ENCODE results near the gene HMCES.

HMCES gene

DNA sequence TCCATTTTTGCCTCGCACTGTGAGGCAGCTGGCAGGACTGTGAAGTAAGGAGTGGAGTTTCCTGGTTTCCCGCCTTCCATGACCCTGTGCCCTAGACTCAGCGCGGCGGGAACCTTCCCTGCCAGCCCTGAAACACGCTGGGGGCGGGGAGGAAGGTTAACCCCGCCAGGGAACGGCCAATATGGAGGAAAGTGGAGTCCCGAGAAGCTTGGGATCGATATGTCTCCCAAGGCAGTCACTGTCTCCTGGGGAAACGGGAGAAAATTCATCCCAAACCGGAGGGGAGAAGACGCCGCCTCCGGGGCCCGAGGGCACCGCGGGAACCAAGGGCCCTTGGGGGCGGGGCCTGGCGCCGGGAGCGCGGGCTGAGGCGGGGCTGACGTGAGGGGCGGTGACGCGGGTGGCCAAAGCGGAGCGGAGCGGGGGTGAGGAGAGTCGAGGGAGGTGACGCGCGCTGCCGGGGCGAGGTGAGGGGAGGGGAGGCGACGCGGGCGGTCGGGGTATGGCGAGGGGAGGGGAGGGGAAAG lies at the start of gene HMCES:
Gene HMCES, plus strand, starts transcription at position 432 of the 527 bp plus-strand sequence. CDS start 863 bp downstream, outside the sequence.
- peak; percentile 89 for DNase-seq

- peak; percentile 73 to 74 for DNase-seq
These were observed 49.6 kb upstream of the HMCES start for GRCh38 chr3:129228891-129229585.

- DNase-seq, result peak; percentile 74 to 75
These were observed 48.2 kb upstream of the HMCES start for GRCh38 chr3:129230311-129231019.

GRCh38 chr3:129231331-129232119 lies 47.1 kb upstream of the HMCES start:
- DNase-seq, result no peak

DNA sequence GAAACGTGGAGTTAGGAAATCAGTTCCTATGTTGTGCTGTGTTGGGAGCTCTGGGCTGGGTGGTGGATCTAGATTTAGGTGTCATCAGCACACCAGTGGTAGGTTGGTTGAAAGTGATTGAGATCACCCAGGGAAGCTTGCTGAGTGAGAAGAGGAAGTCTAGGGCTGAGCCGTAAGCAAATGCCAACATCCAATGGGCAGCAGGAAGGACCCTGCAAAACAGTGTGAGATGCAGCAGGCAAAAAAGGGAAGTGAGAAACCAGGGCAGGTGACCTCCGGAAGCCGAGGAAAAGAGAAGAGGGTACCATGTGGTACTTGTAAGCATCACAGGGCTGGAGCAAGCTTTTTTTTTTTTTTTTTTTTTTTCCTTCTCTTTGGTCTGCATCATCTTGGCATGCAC lies 45.1 kb upstream of the HMCES start:
- DNase-seq, result peak; percentile 97

- no peak for DNase-seq
These were observed 44.2 kb upstream of the HMCES start for GRCh38 chr3:129234441-129234840.

DNA sequence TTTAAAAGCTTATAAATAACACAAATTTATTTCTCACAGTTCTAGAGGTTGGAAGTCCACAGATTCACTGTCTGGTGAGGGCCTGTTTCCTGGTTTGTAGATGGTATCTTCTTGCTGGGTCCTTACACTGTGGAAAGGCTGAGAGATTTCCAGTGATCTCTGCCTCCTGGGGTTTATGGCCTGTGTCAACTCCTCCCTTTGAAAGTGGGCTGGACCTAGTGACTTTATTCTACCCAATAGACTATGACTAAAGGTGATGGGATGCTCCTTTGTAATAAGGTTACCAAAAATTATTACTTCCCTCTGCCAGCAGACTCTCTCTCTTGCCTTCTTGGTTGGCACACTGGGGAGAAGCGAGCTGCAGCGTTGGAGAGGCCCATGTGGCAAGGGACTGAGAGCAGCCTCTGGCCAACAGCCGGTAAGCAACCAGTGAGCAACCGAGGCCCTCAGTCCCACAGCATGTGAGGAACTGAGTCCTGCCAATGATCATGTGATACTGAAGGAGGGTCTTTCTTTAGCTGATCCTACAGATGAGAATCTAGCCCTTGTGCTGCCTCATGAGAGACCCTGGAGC lies 43.2 kb upstream of the HMCES start:
- DNase-seq, result no peak

DNA sequence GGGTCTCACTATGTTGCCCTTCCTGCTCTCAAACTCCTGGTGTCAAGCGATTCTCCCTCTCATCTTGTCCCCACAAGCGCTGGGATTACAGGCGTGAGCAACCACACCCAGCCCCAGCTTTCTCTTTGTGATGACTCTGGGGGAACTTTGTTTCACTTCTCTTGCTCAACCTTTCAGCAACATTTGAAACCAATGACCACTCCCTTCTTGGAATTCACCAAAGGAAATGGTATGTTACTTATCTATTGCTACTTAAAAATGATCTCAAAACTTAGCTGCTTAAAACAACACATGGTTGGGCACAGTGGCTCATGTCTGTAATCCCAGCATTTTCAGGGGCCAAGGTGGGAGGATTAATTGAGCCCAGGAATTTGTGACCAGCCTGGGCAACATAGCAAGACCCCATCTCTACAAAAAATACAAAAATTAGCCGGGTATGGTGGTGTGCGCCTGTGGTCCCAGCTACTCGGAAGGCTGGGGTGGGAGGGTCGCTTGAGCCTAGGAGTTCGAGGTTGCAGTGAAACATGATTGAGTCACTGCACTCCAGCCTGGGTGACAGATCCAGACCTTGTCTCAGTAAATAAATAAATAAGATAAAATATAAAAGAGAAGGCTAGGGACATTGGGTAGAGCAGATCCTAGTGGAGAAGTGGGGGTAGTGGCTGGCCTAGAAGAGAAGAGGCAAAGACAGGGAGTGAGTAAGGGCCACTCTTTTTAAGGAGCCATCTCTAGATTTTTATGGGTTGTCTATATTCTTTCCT lies 39.5 kb upstream of the HMCES start:
- no peak for DNase-seq

DNA sequence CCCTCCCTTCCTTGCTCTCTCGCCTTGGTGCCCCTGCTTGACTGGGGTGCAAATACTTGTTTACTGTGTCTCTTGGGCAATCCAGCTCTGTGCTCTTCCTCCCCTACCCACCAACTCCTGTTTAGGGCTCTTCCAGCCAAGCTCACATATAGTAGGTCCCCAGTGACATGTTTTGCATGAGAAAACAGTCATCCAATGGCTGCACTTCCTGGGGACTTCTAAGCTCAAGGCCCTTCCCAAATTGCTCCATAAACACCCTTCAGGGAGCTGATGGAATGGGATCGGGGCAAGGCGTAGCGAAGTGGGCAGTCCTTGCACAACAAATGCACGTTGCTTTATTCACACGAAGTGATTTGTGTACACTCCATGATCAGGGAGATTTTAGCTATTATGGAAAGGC lies 38.7 kb upstream of the HMCES start:
- no peak for DNase-seq

DNA sequence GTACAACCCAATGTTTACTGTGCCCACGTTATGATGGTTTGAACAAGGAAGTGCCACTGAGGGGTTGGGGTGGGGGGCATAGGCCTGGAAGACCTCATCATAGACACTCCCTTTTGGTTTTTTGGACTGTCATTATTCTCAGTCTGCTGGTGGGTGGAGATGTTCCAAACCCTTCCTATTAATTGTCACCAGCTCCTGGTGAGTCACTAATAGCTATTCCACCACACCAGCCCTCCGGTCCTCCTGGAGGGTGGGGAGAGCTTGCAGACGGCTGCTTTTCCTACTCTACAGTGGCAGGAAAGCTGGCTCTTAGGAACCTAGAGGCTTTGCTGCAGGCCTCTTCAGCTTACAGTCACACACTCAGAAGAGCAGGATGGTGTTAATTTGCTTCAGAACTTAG lies 38.2 kb upstream of the HMCES start:
- DNase-seq, result no peak

GRCh38 chr3:129245141-129245540 lies 33.5 kb upstream of the HMCES start:
- DNase-seq, result no peak

GRCh38 chr3:129245641-129246306 lies 32.9 kb upstream of the HMCES start:
- DNase-seq, result peak; percentile 95 to 97

GRCh38 chr3:129246636-129247035 lies 32.0 kb upstream of the HMCES start:
- DNase-seq, result no peak

DNA sequence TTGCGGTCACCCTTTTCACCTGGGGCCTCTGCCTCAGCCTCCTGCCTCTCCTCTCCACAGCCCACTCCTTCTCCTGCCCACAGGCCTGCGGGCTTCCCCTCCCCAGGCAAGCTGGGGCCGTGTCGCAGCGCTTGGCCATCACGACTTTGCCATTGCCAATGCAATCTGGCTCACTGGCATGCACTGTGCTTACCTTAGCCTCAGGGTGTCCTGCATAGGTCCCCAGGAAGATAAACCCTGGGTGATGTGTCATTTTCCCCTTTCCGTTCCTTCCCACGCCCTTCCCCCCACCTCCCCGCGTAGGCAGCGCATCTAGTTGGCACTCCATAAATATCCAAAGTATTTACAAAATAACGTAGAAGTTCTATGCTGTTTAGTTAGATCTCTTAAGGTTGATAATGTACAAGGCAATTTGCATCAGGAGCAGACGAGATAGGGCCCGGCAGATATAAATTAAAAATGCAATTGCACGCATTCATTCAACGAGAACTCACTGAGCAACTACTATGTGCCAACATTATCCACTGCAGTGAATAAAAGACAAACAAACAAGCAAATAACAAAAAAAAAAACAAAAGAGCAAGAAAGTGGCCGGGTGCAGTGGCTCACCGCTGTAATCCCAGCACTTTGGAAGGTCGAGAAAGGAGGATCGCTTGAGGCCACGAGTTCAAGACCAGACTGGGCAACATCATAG lies 30.2 kb upstream of the HMCES start:
- no peak for DNase-seq

DNA sequence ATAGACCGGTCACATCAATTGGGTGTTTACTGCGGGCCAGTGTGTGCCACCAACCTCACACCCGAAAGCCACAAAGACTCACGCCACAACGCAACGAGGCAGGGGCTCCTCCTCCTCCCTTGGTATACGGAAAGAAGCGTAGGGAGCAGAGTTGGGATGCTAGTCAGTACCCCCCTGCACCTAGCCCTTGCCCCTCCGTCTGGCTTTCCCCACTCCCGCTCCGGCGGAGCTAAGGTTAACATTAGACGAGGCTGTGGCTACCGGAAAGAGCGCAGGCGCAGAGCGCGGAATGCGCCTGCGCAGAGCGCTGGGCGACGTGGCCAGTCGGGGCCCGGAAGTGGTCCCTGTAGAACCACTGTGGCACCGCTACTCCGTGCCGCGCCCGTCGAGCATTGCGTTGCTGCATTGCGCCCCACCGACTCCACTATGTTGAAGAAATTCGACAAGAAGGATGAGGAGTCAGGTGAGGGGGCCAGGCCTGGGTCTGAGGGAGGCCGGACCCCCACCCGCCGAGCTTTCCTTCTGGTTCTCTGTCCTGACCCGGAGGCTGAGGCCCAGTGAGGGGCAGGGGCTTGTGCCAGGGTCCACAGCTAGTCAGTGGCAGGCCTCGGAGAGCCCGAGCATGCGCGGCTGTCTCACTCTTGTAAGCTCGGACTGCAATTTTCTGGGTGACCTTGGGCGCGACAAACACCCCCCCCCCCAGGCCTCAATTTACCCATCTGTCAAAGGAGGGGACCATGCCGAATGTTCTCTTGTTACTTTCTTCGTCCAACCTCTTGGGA lies 29.2 kb upstream of the HMCES start, which contains the start of gene COPG1:
Gene COPG1, plus strand, starts transcription at position 323 of the 782 bp plus-strand sequence. Its CDS starts 104 bp downstream, at position 427.
- peak; percentile 74 to 75 for DNase-seq

- no peak for DNase-seq
These were observed 25.9 kb upstream of the HMCES start for GRCh38 chr3:129252748-129253147.

- DNase-seq, result no peak
These were observed 24.0 kb upstream of the HMCES start for GRCh38 chr3:129254536-129255230.

DNA sequence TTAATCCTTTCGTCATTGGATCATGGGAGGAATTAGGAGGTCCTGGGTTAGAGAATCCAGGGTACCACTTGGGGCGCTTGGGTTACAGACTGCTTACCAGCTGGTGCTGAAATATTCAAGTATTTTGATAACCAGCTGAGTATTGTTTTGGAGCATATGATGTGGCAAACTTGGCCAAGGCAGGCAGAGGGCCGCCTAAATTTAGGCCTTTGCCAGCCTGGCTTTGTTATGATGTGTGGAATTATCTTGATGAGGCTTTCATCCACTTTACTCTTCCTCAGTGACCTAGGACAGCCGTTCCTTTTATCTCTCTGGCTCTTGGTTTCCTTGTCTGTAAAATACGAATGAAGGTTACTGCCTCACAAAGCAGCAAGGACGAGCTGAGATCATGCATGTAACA lies 22.4 kb upstream of the HMCES start:
- no peak for DNase-seq

DNA sequence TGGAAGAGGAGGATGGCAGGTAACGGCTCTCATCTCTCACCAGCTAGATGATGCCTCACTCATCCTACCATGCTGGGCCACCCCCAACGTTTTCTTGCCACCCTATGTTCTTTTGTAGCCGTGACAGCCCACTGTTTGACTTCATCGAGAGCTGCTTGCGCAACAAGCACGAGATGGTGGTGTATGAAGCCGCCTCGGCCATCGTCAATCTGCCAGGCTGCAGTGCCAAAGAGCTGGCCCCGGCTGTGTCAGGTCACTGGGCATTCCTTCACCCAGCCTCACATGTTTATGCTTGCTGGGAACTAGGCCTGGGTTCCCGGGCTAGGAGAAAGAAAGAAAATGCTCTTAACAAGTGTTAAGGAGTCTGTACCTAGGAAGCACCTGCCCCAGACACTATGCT lies 21.1 kb upstream of the HMCES start:
- no peak for DNase-seq

Measured in Kasumi-1 (cell line).